NCI-H146 (cell line): ENCODE data around the gene PRKN.
"Not testable (repeated sequence)": the region's sequence is repeated elsewhere in the genome, so short reads cannot be mapped to it uniquely, and the experiment has no call there.

Experiments
- DNase-seq: peaks from one replicate; lab custom pipeline; 2025; lab: John Stamatoyannopoulos, UW

The PRKN gene

GRCh38 chr6:161546632-161547031, 1180.9 kb downstream of the PRKN start:
- DNase-seq, result no peak

GRCh38 chr6:161545741-161546140, 1181.8 kb downstream of the PRKN start:
- no peak for DNase-seq

- no peak for DNase-seq
Observed at GRCh38 chr6:161544801-161545480, 1182.6 kb downstream of the PRKN start.

GRCh38 chr6:161543684-161544309, 1183.8 kb downstream of the PRKN start:
- no peak for DNase-seq

- no peak for DNase-seq
Observed at GRCh38 chr6:161542346-161542980, 1185.1 kb downstream of the PRKN start.

GRCh38 chr6:161540532-161540931, 1187.0 kb downstream of the PRKN start:
- no peak for DNase-seq

GRCh38 chr6:161536224-161536630, 1191.3 kb downstream of the PRKN start:
- peak; percentile 99 for DNase-seq

- DNase-seq, result no peak
Observed at GRCh38 chr6:161534264-161534873, 1193.2 kb downstream of the PRKN start.

GRCh38 chr6:161533266-161533665, 1194.3 kb downstream of the PRKN start:
- no peak for DNase-seq

- no peak for DNase-seq
Observed at GRCh38 chr6:161532536-161532935, 1195.0 kb downstream of the PRKN start.

GRCh38 chr6:161526794-161527193, 1200.8 kb downstream of the PRKN start:
- no peak for DNase-seq

- DNase-seq, result no peak
Observed at GRCh38 chr6:161523362-161523761, 1204.2 kb downstream of the PRKN start.

GRCh38 chr6:161522276-161522675, 1205.3 kb downstream of the PRKN start:
- DNase-seq, result peak; percentile 50

GRCh38 chr6:161511447-161512095, 1216.0 kb downstream of the PRKN start:
- DNase-seq, result peak; percentile 78

GRCh38 chr6:161508341-161508740, 1219.2 kb downstream of the PRKN start:
- no peak for DNase-seq

- no peak for DNase-seq
Observed at GRCh38 chr6:161507375-161507774, 1220.2 kb downstream of the PRKN start.

- DNase-seq, result no peak
Observed at GRCh38 chr6:161503570-161503969, 1224.0 kb downstream of the PRKN start.

GRCh38 chr6:161498881-161499280, 1228.7 kb downstream of the PRKN start:
- DNase-seq, result no peak

GRCh38 chr6:161498359-161498758, 1229.2 kb downstream of the PRKN start:
- DNase-seq, result peak; percentile 92

GRCh38 chr6:161496941-161497340, 1230.6 kb downstream of the PRKN start:
- no peak for DNase-seq

- DNase-seq, result not testable (repeated sequence)
Observed at GRCh38 chr6:161496271-161496670, 1231.3 kb downstream of the PRKN start.

- DNase-seq, result no peak
Observed at GRCh38 chr6:161494566-161494965, 1233.0 kb downstream of the PRKN start.
